Parathyroid adenoma (tissue), 2 donors: ENCODE results near the gene ANKRA2.

Experiments
- H2AFZ ChIP-seq: fragments of 300-600 bp; sonication (generic); one replicate; pipeline ENCODE4 v1.7.0; 2017; ENCODE audit warnings: antibody characterized with exemption, mild to moderate bottlenecking
- H3K27ac ChIP-seq: fragments of 300-600 bp; sonication (generic); one replicate; pipeline ENCODE4 v1.7.0; 2017
- H3K27me3 ChIP-seq: fragments of 300-600 bp; sonication (generic); one replicate; pipeline ENCODE4 v1.7.0; 2017; ENCODE audit warnings: low read length; ENCODE audit not compliant: control insufficient read depth, insufficient read depth
- H3K36me3 ChIP-seq: fragments of 300-600 bp; sonication (generic); one replicate; pipeline ENCODE4 v1.7.0; 2017; ENCODE audit warnings: low read length; ENCODE audit not compliant: control insufficient read depth, insufficient read depth
- H3K4me1 ChIP-seq: fragments of 300-600 bp; sonication (generic); one replicate; pipeline ENCODE4 v1.7.0; 2017; ENCODE audit warnings: control low read depth
- H3K4me2 ChIP-seq: fragments of 300-600 bp; sonication (generic); one replicate; pipeline ENCODE4 v1.7.0; 2017; ENCODE audit warnings: low read length
- H3K4me3 ChIP-seq: fragments of 300-600 bp; sonication (generic); one replicate; pipeline ENCODE4 v1.7.0; 2017; ENCODE audit warnings: low read depth, low read length
- H3K79me2 ChIP-seq: fragments of 300-600 bp; sonication (generic); one replicate; pipeline ENCODE4 v1.7.0; 2017; ENCODE audit warnings: control low read depth
- H3K9ac ChIP-seq: fragments of 300-600 bp; sonication (generic); one replicate; pipeline ENCODE4 v1.7.0; 2017; ENCODE audit warnings: mild to moderate bottlenecking
- H3K9me3 ChIP-seq: fragments of 300-600 bp; sonication (generic); one replicate; pipeline ENCODE4 v1.7.0; 2017; ENCODE audit warnings: low read length; ENCODE audit not compliant: control insufficient read depth
- CTCF ChIP-seq: fragments of 300-600 bp; sonication (generic); IDR thresholded peaks from one replicate; pipeline ENCODE4 v1.7.0; 2017; ENCODE audit warnings: antibody characterized with exemption, mild to moderate bottlenecking
- donor health status: primary hyperparathyroidism.

Gene ANKRA2

DNA sequence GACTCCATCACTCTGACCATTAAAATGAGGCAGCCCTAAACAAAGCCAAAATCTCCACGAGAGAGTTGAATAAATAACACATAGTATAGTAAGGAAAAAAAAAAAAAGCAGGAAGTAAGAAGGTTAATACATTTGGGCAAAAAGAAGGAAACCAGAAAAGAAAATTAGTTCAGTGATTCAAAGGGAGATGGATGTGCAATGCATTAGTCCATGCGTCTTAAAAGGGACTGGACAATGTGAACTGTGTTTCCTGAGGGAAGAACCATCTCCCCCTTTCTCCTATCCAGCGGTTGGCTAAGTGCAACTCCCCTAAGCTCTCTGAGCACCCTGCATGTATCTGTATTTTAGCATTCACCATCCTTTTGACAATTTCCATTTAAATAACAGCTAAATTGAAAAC is 1.4 kb downstream of the ANKRA2 start:
- Histone ChIP-seq H3K4me1 (peaks cover 4% of the 10 kb centered on the region), H3K27ac (no peak overlapping the region), H3K36me3 (no peaks in the 10 kb centered on the region), H3K79me2 (peaks cover 13% of the 10 kb centered on the region), H3K27me3 (no peaks in the 10 kb centered on the region), H3K9me3 (no peaks in the 10 kb centered on the region), H3K4me3 (peak overlapping the region; percentile 96), H2AFZ (no peak overlapping the region), H3K4me2 (peak overlapping the region; percentile 95), H3K9ac (peak overlapping the region; percentile 39)
- TF ChIP-seq CTCF = no peak

DNA sequence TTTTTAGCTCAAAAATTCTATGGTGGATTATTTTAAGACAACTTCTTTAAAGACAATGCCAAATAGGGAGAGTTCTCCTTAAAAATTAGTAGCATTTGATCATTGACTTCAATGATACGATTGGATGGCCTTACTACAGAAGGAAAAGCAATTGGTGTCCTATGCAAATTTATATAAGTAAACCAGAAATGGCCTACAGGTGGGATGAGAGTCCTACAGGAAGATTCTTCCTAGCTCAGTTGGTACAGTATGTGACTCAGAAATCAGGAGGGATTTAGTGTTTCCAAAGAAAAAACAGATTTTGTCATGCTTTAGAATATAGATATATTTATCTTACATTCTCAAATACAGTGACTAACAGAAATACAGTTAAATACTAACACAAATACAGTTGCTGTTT is 6.5 kb downstream of the ANKRA2 start:
- Histone ChIP-seq H2AFZ (no peak overlapping the region), H3K36me3 (no peaks in the 10 kb centered on the region), H3K4me3 (no peak overlapping the region), H3K27me3 (no peaks in the 10 kb centered on the region), H3K4me2 (no peak overlapping the region), H3K9me3 (no peaks in the 10 kb centered on the region), H3K27ac (no peak overlapping the region), H3K9ac (no peak overlapping the region), H3K4me1 (peaks cover 4% of the 10 kb centered on the region), H3K79me2 (peaks cover 2% of the 10 kb centered on the region)
- TF ChIP-seq CTCF = no peak

- no peak overlapping the region for H2AFZ ChIP-seq
- no peaks in the 10 kb centered on the region for H3K4me1 ChIP-seq
- H3K27me3 ChIP-seq = no peaks in the 10 kb centered on the region
- no peak overlapping the region for H3K27ac ChIP-seq
- no peaks in the 10 kb centered on the region for H3K9me3 ChIP-seq
- no peaks in the 10 kb centered on the region for H3K36me3 ChIP-seq
- no peaks in the 10 kb centered on the region for H3K79me2 ChIP-seq
- no peak for TF ChIP-seq CTCF
- H3K4me3 ChIP-seq = no peak overlapping the region
- H3K4me2 ChIP-seq = no peak overlapping the region
- no peak overlapping the region for H3K9ac ChIP-seq
These were observed 12.8 kb downstream of the ANKRA2 start for GRCh38 chr5:73552642-73553041.

- Histone ChIP-seq H2AFZ (no peak overlapping the region), H3K4me3 (no peak overlapping the region)
These were observed 15.4 kb downstream of the ANKRA2 start for GRCh38 chr5:73550016-73550415.

More at GRCh38 chr5:73550016-73550415, 15.4 kb downstream of the ANKRA2 start:
- H3K4me2 ChIP-seq = no peak overlapping the region
- no peaks in the 10 kb centered on the region for H3K4me1 ChIP-seq
- H3K27me3 ChIP-seq = no peaks in the 10 kb centered on the region
- H3K9ac ChIP-seq = no peak overlapping the region
- no peaks in the 10 kb centered on the region for H3K79me2 ChIP-seq
- no peaks in the 10 kb centered on the region for H3K36me3 ChIP-seq
- H3K27ac ChIP-seq = no peak overlapping the region
- no peaks in the 10 kb centered on the region for H3K9me3 ChIP-seq
- TF ChIP-seq CTCF = no peak
